ENCODE results near the gene MYOD1.

DNA sequence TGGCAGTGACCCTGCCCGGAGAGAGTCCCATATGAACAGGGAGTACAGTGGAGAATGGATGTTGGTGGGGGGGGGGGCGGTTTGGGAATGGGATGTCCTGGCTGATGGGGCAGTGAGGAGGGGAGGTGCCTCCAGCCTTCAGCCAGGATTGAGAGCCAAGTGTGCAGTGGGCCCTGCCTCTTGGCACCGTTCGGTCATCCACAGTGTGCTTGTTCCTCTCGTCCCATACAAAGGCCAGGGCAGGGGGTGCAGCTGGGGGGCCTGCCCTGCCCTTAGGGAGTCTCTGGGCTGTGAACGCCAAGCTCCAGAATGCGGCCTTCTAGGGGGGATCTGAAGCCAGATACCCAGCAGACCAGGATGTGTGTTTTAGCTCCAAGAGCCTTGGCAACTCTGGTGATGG lies 49.2 kb downstream of the MYOD1 start:
- TF ChIP-seq, protein P1, sequence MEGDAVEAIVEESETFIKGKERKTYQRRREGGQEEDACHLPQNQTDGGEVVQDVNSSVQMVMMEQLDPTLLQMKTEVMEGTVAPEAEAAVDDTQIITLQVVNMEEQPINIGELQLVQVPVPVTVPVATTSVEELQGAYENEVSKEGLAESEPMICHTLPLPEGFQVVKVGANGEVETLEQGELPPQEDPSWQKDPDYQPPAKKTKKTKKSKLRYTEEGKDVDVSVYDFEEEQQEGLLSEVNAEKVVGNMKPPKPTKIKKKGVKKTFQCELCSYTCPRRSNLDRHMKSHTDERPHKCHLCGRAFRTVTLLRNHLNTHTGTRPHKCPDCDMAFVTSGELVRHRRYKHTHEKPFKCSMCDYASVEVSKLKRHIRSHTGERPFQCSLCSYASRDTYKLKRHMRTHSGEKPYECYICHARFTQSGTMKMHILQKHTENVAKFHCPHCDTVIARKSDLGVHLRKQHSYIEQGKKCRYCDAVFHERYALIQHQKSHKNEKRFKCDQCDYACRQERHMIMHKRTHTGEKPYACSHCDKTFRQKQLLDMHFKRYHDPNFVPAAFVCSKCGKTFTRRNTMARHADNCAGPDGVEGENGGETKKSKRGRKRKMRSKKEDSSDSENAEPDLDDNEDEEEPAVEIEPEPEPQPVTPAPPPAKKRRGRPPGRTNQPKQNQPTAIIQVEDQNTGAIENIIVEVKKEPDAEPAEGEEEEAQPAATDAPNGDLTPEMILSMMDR (conservative IDR thresholded peaks at IDR 0.05; ENCODE audit: low read depth, low read length) = no peak
- TF ChIP-seq NFE2L2 (IDR thresholded peaks at IDR 0.05; ENCODE audit: low read depth, low read length) (no peak), RAD21 (IDR thresholded peaks at IDR 0.05; ENCODE audit: low read length) (no peak), POLR2A (IDR thresholded peaks at IDR 0.05; ENCODE audit: low read depth, low read length) (no peak), CEBPB (IDR thresholded peaks at IDR 0.05; ENCODE audit: low read depth, low read length) (no peak), MXI1 (IDR thresholded peaks at IDR 0.05; ENCODE audit: borderline replicate concordance, low read depth, low read length) (no peak), MAFK (IDR thresholded peaks at IDR 0.05; ENCODE audit: low read depth, low read length) (no peak), BHLHE40 (IDR thresholded peaks at IDR 0.05; ENCODE audit: low read depth, low read length) (no peak), RCOR1 (IDR thresholded peaks at IDR 0.05; ENCODE audit: insufficient replicate concordance, low read length) (no peak)
- TF ChIP-seq, protein P2, sequence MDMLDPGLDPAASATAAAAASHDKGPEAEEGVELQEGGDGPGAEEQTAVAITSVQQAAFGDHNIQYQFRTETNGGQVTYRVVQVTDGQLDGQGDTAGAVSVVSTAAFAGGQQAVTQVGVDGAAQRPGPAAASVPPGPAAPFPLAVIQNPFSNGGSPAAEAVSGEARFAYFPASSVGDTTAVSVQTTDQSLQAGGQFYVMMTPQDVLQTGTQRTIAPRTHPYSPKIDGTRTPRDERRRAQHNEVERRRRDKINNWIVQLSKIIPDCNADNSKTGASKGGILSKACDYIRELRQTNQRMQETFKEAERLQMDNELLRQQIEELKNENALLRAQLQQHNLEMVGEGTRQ (IDR thresholded peaks at IDR 0.05; ENCODE audit: low read depth, low read length) = no peak
- TF ChIP-seq, protein P3, sequence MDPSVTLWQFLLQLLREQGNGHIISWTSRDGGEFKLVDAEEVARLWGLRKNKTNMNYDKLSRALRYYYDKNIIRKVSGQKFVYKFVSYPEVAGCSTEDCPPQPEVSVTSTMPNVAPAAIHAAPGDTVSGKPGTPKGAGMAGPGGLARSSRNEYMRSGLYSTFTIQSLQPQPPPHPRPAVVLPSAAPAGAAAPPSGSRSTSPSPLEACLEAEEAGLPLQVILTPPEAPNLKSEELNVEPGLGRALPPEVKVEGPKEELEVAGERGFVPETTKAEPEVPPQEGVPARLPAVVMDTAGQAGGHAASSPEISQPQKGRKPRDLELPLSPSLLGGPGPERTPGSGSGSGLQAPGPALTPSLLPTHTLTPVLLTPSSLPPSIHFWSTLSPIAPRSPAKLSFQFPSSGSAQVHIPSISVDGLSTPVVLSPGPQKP (IDR thresholded peaks at IDR 0.05; ENCODE audit: borderline replicate concordance, low read depth, low read length) = no peak
